HG02763 (cell line): Measurements from ENCODE around the gene KIF12.

Source experiments
- ATAC-seq: cut with Tn5 transposase; IDR thresholded peaks from one replicate; pipeline ENCODE4 v1.9.1; 2021; ENCODE audit warnings: mild to moderate bottlenecking, moderate library complexity; ENCODE audit not compliant: unreplicated experiment

Gene KIF12

GRCh38 chr9:114123031-114123977 is 24.2 kb upstream of the KIF12 start:
- no peak for ATAC-seq

GRCh38 chr9:114122136-114123027 is 23.3 kb upstream of the KIF12 start:
- no peak for ATAC-seq

- no peak for ATAC-seq
Measured at GRCh38 chr9:114121227-114122135, 22.4 kb upstream of the KIF12 start.

- no peak for ATAC-seq
Measured at GRCh38 chr9:114120192-114121014, 21.3 kb upstream of the KIF12 start.

GRCh38 chr9:114119242-114120191 is 20.4 kb upstream of the KIF12 start:
- no peak for ATAC-seq

- ATAC-seq, result no peak
Measured at GRCh38 chr9:114117996-114118830, 19.1 kb upstream of the KIF12 start.

- no peak for ATAC-seq
Measured at GRCh38 chr9:114117614-114117995, 18.5 kb upstream of the KIF12 start.

- no peak for ATAC-seq
Measured at GRCh38 chr9:114116126-114116747, 17.1 kb upstream of the KIF12 start.

GRCh38 chr9:114115654-114116125 is 16.6 kb upstream of the KIF12 start:
- ATAC-seq, result no peak

- no peak for ATAC-seq
Measured at GRCh38 chr9:114114364-114114763, 15.3 kb upstream of the KIF12 start.

GRCh38 chr9:114112778-114113584 is 13.9 kb upstream of the KIF12 start:
- no peak for ATAC-seq

GRCh38 chr9:114112325-114112724 is 13.2 kb upstream of the KIF12 start:
- ATAC-seq, result no peak

- ATAC-seq, result no peak
Measured at GRCh38 chr9:114110180-114110579, 11.1 kb upstream of the KIF12 start.

GRCh38 chr9:114109124-114109523 is 10.0 kb upstream of the KIF12 start:
- no peak for ATAC-seq

GRCh38 chr9:114108016-114108833 is 9.1 kb upstream of the KIF12 start:
- ATAC-seq, result no peak
